Hepatocyte (in vitro differentiated cells): ENCODE results near the gene MXRA7. TPM values are rescaled to one million over a fixed set of nuclear protein-coding genes. Genes with fewer than 3 reads are reported as not detected.

Source experiments
- DNase-seq: peaks from one replicate; pipeline ENCODE4 v3.0.0-alpha.2; 2016; ENCODE audit warnings: low spot score
- H2AFZ ChIP-seq: fragments of 200-600 bp; sonication (generic); 2 replicates; pipeline ENCODE4 v1.6.0; 2016; ENCODE audit warnings: antibody characterized with exemption, mild to moderate bottlenecking
- H3K27ac ChIP-seq: fragments of 200-600 bp; sonication (generic); 2 replicates; pipeline ENCODE4 v1.5.1; 2016; ENCODE audit warnings: mild to moderate bottlenecking
- H3K27me3 ChIP-seq: fragments of 200-600 bp; sonication (generic); 2 replicates; pipeline ENCODE4 v1.6.1; 2016
- H3K36me3 ChIP-seq: fragments of 200-600 bp; sonication (generic); replicated peaks from 2 replicates; pipeline ENCODE4 v1.5.1; 2016; ENCODE audit warnings: low read depth; ENCODE audit not compliant: insufficient read depth
- H3K4me1 ChIP-seq: fragments of 200-600 bp; sonication (generic); 2 replicates; pipeline ENCODE4 v1.5.1; 2016; ENCODE audit warnings: mild to moderate bottlenecking, moderate library complexity; ENCODE audit not compliant: insufficient read depth
- H3K4me2 ChIP-seq: fragments of 200-600 bp; sonication (generic); 2 replicates; pipeline ENCODE4 v1.6.0; 2016
- H3K4me3 ChIP-seq: fragments of 200-600 bp; sonication (generic); 2 replicates; pipeline ENCODE4 v1.5.1; 2016; ENCODE audit warnings: mild to moderate bottlenecking
- H3K79me2 ChIP-seq: fragments of 200-600 bp; sonication (generic); 2 replicates; pipeline ENCODE4 v1.6.0; 2017; ENCODE audit warnings: mild to moderate bottlenecking
- H3K9me2 ChIP-seq: fragments of 200-600 bp; sonication (generic); replicated peaks from 2 replicates; pipeline ENCODE4 v1.6.0; 2017; ENCODE audit warnings: mild to moderate bottlenecking; ENCODE audit not compliant: insufficient read depth
- H3K9me3 ChIP-seq: fragments of 200-600 bp; sonication (generic); 2 replicates; pipeline ENCODE4 v1.5.1; 2016; ENCODE audit warnings: low read depth, mild to moderate bottlenecking
- H4K20me1 ChIP-seq: fragments of 200-600 bp; sonication (generic); 2 replicates; pipeline ENCODE4 v1.6.0; 2016; ENCODE audit warnings: mild to moderate bottlenecking; ENCODE audit not compliant: insufficient read depth, poor library complexity, severe bottlenecking
- EZH2 ChIP-seq: fragments of 200-600 bp; sonication (generic); IDR thresholded peaks from 2 replicates; pipeline ENCODE4 v1.6.1; 2016; ENCODE audit warnings: antibody characterized with exemption, mild to moderate bottlenecking, borderline replicate concordance
- EZH2phosphoT487 ChIP-seq: fragments of 200-600 bp; sonication (generic); IDR thresholded peaks from one replicate; pipeline ENCODE4 v1.6.1; 2018; ENCODE audit warnings: antibody characterized with exemption, mild to moderate bottlenecking, low read depth, moderate library complexity; ENCODE audit not compliant: unreplicated experiment, severe bottlenecking
- WGBS: methylation state at CpG from one replicate; pipeline ENCODE4 v1.1.6; 2016; ENCODE audit warnings: low lambda C conversion rate; ENCODE audit errors: missing lambda C conversion rate; 5-methylcytosine and 5-hydroxymethylcytosine counted together
- polyA plus RNA-seq: library from polyadenylated mRNA; unstranded; fragments of >200 nt; fragmentation: Nextera tagmentation; extraction: Ambion mirVana; gene quantifications from 2 replicates; pipeline ENCODE4 v1.2.1, GENCODE V29; 2016
- total RNA-seq: library from RNA; depleted of rRNA; stranded (reverse); fragments of >200 nt; gene quantifications from 2 replicates; pipeline ENCODE4 v1.2.3, GENCODE V29; 2014
- TF ChIP-seq, protein P1 (sequence below): fragments of 200-600 bp; sonication (generic); IDR thresholded peaks from 2 replicates; pipeline ENCODE4 v1.5.1; 2016; ENCODE audit warnings: antibody characterized with exemption, mild to moderate bottlenecking; ENCODE audit not compliant: poor library complexity

The MXRA7 gene
- total and polyA plus RNA-seq, 2 experiments from 2014 or later, result 101 to 117 TPM

DNA sequence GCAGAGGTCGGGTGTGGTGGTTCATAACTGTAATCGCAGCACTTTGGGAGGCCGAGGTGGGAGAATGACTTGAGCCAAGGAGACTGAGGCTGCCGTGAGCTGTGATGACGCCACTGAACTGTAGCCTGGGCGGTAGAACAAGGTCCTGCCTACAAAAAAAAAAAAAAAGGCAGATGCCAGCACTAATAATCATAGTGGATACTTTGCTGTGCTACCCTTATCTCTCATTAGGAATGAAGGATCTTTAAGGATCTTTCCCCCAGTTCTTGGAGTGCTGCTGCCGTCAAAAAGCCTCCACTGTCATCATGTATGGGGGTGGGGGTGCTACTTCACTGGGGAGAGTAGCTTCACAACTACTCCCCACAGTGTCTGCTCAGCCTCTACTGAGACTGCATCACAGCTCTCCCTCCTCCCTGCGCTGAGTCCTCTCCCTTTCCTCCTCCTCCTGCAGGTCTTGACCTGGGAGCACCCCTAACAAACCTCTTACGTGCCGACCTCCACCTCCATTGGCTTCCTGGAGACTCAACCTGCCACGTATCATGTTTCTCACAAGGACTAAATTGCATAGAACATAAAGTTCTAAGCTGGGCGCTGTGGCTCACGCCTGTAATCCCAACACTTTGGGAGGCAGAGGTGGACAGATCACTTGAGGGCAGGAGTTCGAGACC is 42.8 kb downstream of the MXRA7 start:
- no peak overlapping the region for H3K4me3 ChIP-seq
- peak overlapping the region; percentile 5 for H3K27ac ChIP-seq
- no peaks in the 10 kb centered on the region for H3K9me3 ChIP-seq
- no peaks in the 10 kb centered on the region for H3K9me2 ChIP-seq
- H3K4me1 ChIP-seq, result no peaks in the 10 kb centered on the region
- DNase-seq, result no peak
- H3K27me3 ChIP-seq, result no peaks in the 10 kb centered on the region
- no peaks in the 10 kb centered on the region for H3K79me2 ChIP-seq
- no peak overlapping the region for H2AFZ ChIP-seq
- no peaks in the 10 kb centered on the region for H4K20me1 ChIP-seq
- TF ChIP-seq EZH2, result no peak
- TF ChIP-seq EZH2phosphoT487, result no peak
- TF ChIP-seq, protein P1, sequence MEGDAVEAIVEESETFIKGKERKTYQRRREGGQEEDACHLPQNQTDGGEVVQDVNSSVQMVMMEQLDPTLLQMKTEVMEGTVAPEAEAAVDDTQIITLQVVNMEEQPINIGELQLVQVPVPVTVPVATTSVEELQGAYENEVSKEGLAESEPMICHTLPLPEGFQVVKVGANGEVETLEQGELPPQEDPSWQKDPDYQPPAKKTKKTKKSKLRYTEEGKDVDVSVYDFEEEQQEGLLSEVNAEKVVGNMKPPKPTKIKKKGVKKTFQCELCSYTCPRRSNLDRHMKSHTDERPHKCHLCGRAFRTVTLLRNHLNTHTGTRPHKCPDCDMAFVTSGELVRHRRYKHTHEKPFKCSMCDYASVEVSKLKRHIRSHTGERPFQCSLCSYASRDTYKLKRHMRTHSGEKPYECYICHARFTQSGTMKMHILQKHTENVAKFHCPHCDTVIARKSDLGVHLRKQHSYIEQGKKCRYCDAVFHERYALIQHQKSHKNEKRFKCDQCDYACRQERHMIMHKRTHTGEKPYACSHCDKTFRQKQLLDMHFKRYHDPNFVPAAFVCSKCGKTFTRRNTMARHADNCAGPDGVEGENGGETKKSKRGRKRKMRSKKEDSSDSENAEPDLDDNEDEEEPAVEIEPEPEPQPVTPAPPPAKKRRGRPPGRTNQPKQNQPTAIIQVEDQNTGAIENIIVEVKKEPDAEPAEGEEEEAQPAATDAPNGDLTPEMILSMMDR, result no peak
- no peak overlapping the region for H3K4me2 ChIP-seq
- 72% methylated on average over 14 of the region's 14 CpGs for WGBS
- H3K36me3 ChIP-seq, result no peaks in the 10 kb centered on the region

DNA sequence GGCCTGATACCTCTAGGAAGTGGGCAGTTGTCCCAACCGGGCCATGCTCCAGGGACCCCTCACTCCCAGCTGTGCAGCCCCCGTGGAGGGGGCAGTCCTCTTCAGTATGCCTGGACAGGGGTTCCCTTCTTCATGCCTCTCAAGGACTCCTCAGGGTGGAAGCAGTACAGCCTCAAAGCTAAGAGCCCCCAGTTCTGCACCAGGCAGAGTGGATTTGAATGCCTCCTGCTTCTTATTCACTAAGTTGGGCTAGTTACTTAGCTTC is 43.3 kb downstream of the MXRA7 start:
- Histone ChIP-seq H4K20me1 (no peaks in the 10 kb centered on the region), H2AFZ (no peak overlapping the region), H3K4me2 (no peak overlapping the region), H3K9me2 (no peaks in the 10 kb centered on the region), H3K4me1 (no peaks in the 10 kb centered on the region), H3K9me3 (no peaks in the 10 kb centered on the region), H3K79me2 (no peaks in the 10 kb centered on the region), H3K4me3 (no peak overlapping the region), H3K27ac (peak overlapping the region; percentile 5), H3K36me3 (no peaks in the 10 kb centered on the region), H3K27me3 (no peaks in the 10 kb centered on the region)
- TF ChIP-seq EZH2phosphoT487 (no peak), EZH2 (no peak)
- TF ChIP-seq, protein P1, result no peak
- no peak for DNase-seq
- 82% methylated on average over 2 of the region's 2 CpGs for WGBS

DNA sequence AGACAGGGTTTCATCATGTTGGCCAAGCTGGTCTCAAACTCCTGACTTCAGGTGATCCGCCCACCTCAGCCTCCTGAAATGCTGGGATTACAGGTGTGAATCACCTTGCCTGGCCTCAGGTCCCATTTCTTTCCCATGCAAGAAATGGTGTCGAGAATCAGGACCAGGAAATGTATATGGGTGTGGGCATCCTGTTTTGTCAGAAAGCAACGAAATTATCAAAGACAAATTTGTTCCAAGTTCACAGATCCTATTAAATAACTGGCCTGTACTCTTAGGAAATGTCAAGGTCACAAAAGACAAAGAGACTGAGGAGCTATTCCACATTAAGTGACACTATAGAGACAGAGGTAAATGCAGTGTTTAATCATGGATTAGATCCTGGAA is 50.1 kb downstream of the MXRA7 start:
- H3K9me3 ChIP-seq, result no peaks in the 10 kb centered on the region
- H3K4me2 ChIP-seq, result no peak overlapping the region
- no peak overlapping the region for H2AFZ ChIP-seq
- H3K27ac ChIP-seq, result no peak overlapping the region
- H3K36me3 ChIP-seq, result no peaks in the 10 kb centered on the region
- TF ChIP-seq EZH2 (no peak), EZH2phosphoT487 (no peak)
- TF ChIP-seq, protein P1, result no peak
- no peaks in the 10 kb centered on the region for H3K9me2 ChIP-seq
- WGBS, result 82% methylated on average over 3 of the region's 3 CpGs
- no peaks in the 10 kb centered on the region for H3K79me2 ChIP-seq
- H3K27me3 ChIP-seq, result no peaks in the 10 kb centered on the region
- peaks cover 4% of the 10 kb centered on the region for H3K4me1 ChIP-seq
- no peaks in the 10 kb centered on the region for H4K20me1 ChIP-seq
- no peak for DNase-seq
- H3K4me3 ChIP-seq, result no peak overlapping the region
